H9 (cell line): ENCODE results near the gene WDR70. TPM values are rescaled to one million over a fixed set of nuclear protein-coding genes. Genes with fewer than 3 reads are reported as not detected.

ENCODE experiments used
- DNase-seq: peaks from one replicate; pipeline ENCODE4 v3.0.0-alpha.2; 2017
- H2AFZ ChIP-seq: one replicate; pipeline ENCODE4 v1.6.1; 2013; ENCODE audit warnings: mild to moderate bottlenecking, low read length, control low read depth, moderate library complexity
- H2AK5ac ChIP-seq: 2 replicates; pipeline ENCODE4 v1.6.1; 2013; ENCODE audit warnings: low read length, control low read depth, mixed read lengths; ENCODE audit not compliant: insufficient read length
- H2BK120ac ChIP-seq: one replicate; pipeline ENCODE4 v1.6.1; 2013; ENCODE audit warnings: low read depth, mild to moderate bottlenecking, low read length, control low read depth, inconsistent platforms; ENCODE audit not compliant: poor library complexity, severe bottlenecking
- H2BK12ac ChIP-seq: 2 replicates; pipeline ENCODE4 v1.6.1; 2013; ENCODE audit warnings: low read length, control low read depth, mixed read lengths, low read depth; ENCODE audit not compliant: insufficient read length
- H2BK15ac ChIP-seq: 2 replicates; pipeline ENCODE4 v1.6.1; 2013; ENCODE audit warnings: low read depth, low read length, control low read depth
- H2BK20ac ChIP-seq: one replicate; pipeline ENCODE4 v1.6.1; 2013; ENCODE audit warnings: low read depth, mild to moderate bottlenecking, low read length, control low read depth, inconsistent platforms; ENCODE audit not compliant: poor library complexity, severe bottlenecking
- H2BK5ac ChIP-seq: 2 replicates; pipeline ENCODE4 v1.6.1; 2013; ENCODE audit warnings: low read length, control low read depth, mixed read lengths; ENCODE audit not compliant: insufficient read length
- H3K14ac ChIP-seq: 2 replicates; pipeline ENCODE4 v1.6.1; 2013; ENCODE audit warnings: low read length, control low read depth; ENCODE audit not compliant: insufficient read depth
- H3K18ac ChIP-seq: 2 replicates; pipeline ENCODE4 v1.6.1; 2013; ENCODE audit warnings: low read depth, mild to moderate bottlenecking, mixed read lengths, low read length, control low read depth; ENCODE audit not compliant: insufficient read length
- H3K23ac ChIP-seq: 2 replicates; pipeline ENCODE4 v1.6.1; 2013; ENCODE audit warnings: low read length, control low read depth, mixed read lengths, low read depth; ENCODE audit not compliant: insufficient read length
- H3K23me2 ChIP-seq: 2 replicates; pipeline ENCODE4 v1.6.1; 2013; ENCODE audit warnings: low read depth, mild to moderate bottlenecking, mixed read lengths, low read length, control low read depth; ENCODE audit not compliant: insufficient read length, poor library complexity, severe bottlenecking
- H3K27ac ChIP-seq: 2 replicates; pipeline ENCODE4 v1.5.1; 2013; ENCODE audit warnings: low read length, control low read depth, mixed read lengths, low read depth; ENCODE audit not compliant: insufficient read length
- H3K27me3 ChIP-seq: 2 replicates; pipeline ENCODE4 v1.6.1; 2013; ENCODE audit warnings: low read length, control low read depth, inconsistent platforms; ENCODE audit not compliant: insufficient read depth
- H3K4ac ChIP-seq: 2 replicates; pipeline ENCODE4 v1.6.1; 2013; ENCODE audit warnings: low read depth, mild to moderate bottlenecking, control low read depth, inconsistent platforms, low read length, moderate library complexity
- H3K4me1 ChIP-seq: 2 replicates; pipeline ENCODE4 v1.6.1; 2013; ENCODE audit warnings: low read length, control low read depth, inconsistent platforms; ENCODE audit not compliant: insufficient read depth
- H3K4me2 ChIP-seq: 2 replicates; pipeline ENCODE4 v1.6.1; 2013; ENCODE audit warnings: low read length, control low read depth, mixed read lengths; ENCODE audit not compliant: insufficient read length, insufficient read depth
- H3K56ac ChIP-seq: 2 replicates; pipeline ENCODE4 v1.6.1; 2013; ENCODE audit warnings: low read depth, mild to moderate bottlenecking, mixed read lengths, low read length, control low read depth; ENCODE audit not compliant: insufficient read length
- H3K79me1 ChIP-seq: 2 replicates; pipeline ENCODE4 v1.6.1; 2013; ENCODE audit warnings: low read depth, mild to moderate bottlenecking, moderate library complexity, low read length, control low read depth, inconsistent platforms; ENCODE audit not compliant: insufficient read depth, poor library complexity, severe bottlenecking
- H3K79me2 ChIP-seq: 2 replicates; pipeline ENCODE4 v1.6.1; 2013; ENCODE audit warnings: low read length, control low read depth, inconsistent platforms; ENCODE audit not compliant: insufficient read depth
- H3K9ac ChIP-seq: 2 replicates; pipeline ENCODE4 v1.6.1; 2013; ENCODE audit warnings: low read length, control low read depth, mixed read lengths; ENCODE audit not compliant: insufficient read length; ENCODE audit errors: extremely low read depth
- H3K9me3 ChIP-seq: one replicate; pipeline ENCODE4 v1.6.1; 2013; ENCODE audit warnings: low read depth, low read length, inconsistent platforms; ENCODE audit not compliant: control insufficient read depth
- H3T11ph ChIP-seq: one replicate; pipeline ENCODE4 v1.6.1; 2013; ENCODE audit warnings: mild to moderate bottlenecking, low read length, control low read depth, inconsistent platforms
- H4K20me1 ChIP-seq: one replicate; pipeline ENCODE4 v1.6.1; 2013; ENCODE audit not compliant: control insufficient read depth, insufficient read length, insufficient read depth
- H4K5ac ChIP-seq: 2 replicates; pipeline ENCODE4 v1.6.1; 2013; ENCODE audit warnings: low read depth, mild to moderate bottlenecking, mixed read lengths, low read length, control low read depth; ENCODE audit not compliant: insufficient read length
- H4K8ac ChIP-seq: replicated peaks from 2 replicates; pipeline ENCODE4 v1.6.1; 2013; ENCODE audit warnings: low read length, control low read depth, mixed read lengths, low read depth; ENCODE audit not compliant: insufficient read length
- H4K91ac ChIP-seq: 2 replicates; pipeline ENCODE4 v1.6.1; 2013; ENCODE audit warnings: low read depth, mild to moderate bottlenecking, moderate library complexity, mixed read lengths, low read length, control low read depth; ENCODE audit not compliant: insufficient read length
- H3K27ac Mint-ChIP-seq, 3 experiments: 2 replicates in 2 of 3; 3 replicates in 1 of 3; pipeline ENCODE4 v1.8.0; 2020 to 2021; ENCODE audit warnings: mixed read lengths in 3 of 3, mild to moderate bottlenecking in 1 of 3, moderate library complexity in 1 of 3
- H3K27me3 Mint-ChIP-seq: 2 replicates; pipeline ENCODE4 v1.8.0; 2021; ENCODE audit warnings: low read depth, mild to moderate bottlenecking, moderate library complexity, mixed read lengths
- H3K36me3 Mint-ChIP-seq, 3 experiments: 2 replicates in 2 of 3; 3 replicates in 1 of 3; pipeline ENCODE4 v1.8.0; 2020 to 2021; ENCODE audit warnings: low read depth in 3 of 3, mixed read lengths in 3 of 3; ENCODE audit not compliant: insufficient read depth in 1 of 3
- H3K4me1 Mint-ChIP-seq, 2 experiments: 2 replicates each; pipeline ENCODE4 v1.8.0; 2020; ENCODE audit warnings: mixed read lengths in 2 of 2
- H3K4me3 Mint-ChIP-seq, 2 experiments: 2 replicates in 1 of 2; 3 replicates in 1 of 2; pipeline ENCODE4 v1.8.0; 2020 to 2021; ENCODE audit warnings: mild to moderate bottlenecking in 2 of 2, mixed read lengths in 2 of 2, moderate library complexity in 1 of 2
- H3K9me3 Mint-ChIP-seq, 2 experiments: 2 replicates in 1 of 2; 3 replicates in 1 of 2; pipeline ENCODE4 v1.8.0; 2020; ENCODE audit warnings: mild to moderate bottlenecking in 2 of 2, mixed read lengths in 2 of 2, moderate library complexity in 1 of 2
- CTCF ChIP-seq: fragments of 200-600 bp; sonication (generic); conservative IDR thresholded peaks from 3 replicates; pipeline ENCODE4 v1.8.0; 2021; ENCODE audit warnings: antibody characterized with exemption, mild to moderate bottlenecking
- WGBS: extraction: QIAGEN DNeasy Blood & Tissue Kit; methylation state at CpG from one replicate; pipeline ENCODE4 v1.1.7; 2013; ENCODE audit warnings: missing lambda C conversion rate, low lambda C conversion rate, mixed read lengths; ENCODE audit not compliant: insufficient read length; ENCODE audit errors: extremely low coverage; 5-methylcytosine and 5-hydroxymethylcytosine counted together
- total RNA-seq: library from RNA; stranded (reverse); gene quantifications from 2 replicates; pipeline ENCODE4 v1.2.1, GENCODE V29; 2021

The WDR70 gene
- total RNA-seq, 1 experiment from 2014 or later: 38.1 TPM

DNA sequence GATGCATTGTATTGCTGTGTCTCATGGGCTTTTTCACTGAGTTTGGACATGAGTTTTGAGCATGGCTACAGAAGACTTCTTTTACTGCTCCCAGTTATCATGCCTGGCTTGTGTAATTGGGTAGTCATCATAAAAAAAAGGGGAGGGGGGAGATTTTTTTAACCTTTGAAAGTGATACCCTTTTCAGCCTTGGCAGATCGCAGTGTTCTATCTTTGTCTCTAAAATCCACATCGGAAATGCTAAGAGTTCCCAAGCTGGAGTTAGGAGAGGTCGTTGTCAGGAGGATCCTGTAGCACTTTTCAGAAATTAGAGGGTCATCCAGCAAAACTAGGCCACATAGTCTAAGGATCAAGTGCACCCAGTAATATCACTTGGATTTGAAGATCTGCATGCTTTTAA is 188.4 kb downstream of the WDR70 start:
- no peaks in the 10 kb centered on the region for H3K23me2 ChIP-seq
- no peak overlapping the region for H2BK5ac ChIP-seq
- H3K56ac ChIP-seq: no peak overlapping the region

More for the DNA sequence above, 188.4 kb downstream of the WDR70 start:
- no peaks in the 10 kb centered on the region for H3K4me1 Mint-ChIP-seq
- Histone ChIP-seq H4K5ac (no peak overlapping the region), H2BK12ac (no peak overlapping the region), H3K9me3 (no peaks in the 10 kb centered on the region), H4K8ac (no peak overlapping the region), H3K14ac (no peak overlapping the region), H3K9ac (no peak overlapping the region), H3K4me1 (no peaks in the 10 kb centered on the region), H3K18ac (no peak overlapping the region), H2BK120ac (no peak overlapping the region), H3K23ac (no peak overlapping the region), H3K79me2 (no peaks in the 10 kb centered on the region), H4K91ac (no peak overlapping the region), H3K27me3 (no peaks in the 10 kb centered on the region), H3K4me2 (no peak overlapping the region), H3K27ac (no peak overlapping the region), H2BK20ac (no peak overlapping the region), H2AFZ (no peak overlapping the region), H2BK15ac (no peak overlapping the region), H3K4ac (no peak overlapping the region), H4K20me1 (no peaks in the 10 kb centered on the region), H2AK5ac (no peak overlapping the region), H3K79me1 (no peaks in the 10 kb centered on the region), H3T11ph (no peak overlapping the region)
- no peaks in the 10 kb centered on the region for H3K27me3 Mint-ChIP-seq
- no peak overlapping the region for H3K4me3 Mint-ChIP-seq
- no peak for DNase-seq
- peaks cover 0 to 3% of the 10 kb centered on the region in 2 experiments; a peak in 2 of 5 replicates for H3K9me3 Mint-ChIP-seq
- WGBS: no CpG with 5 or more reads among the region's 3 CpGs
- no peaks in the 10 kb centered on the region; a peak in 1 of 7 replicates for H3K36me3 Mint-ChIP-seq
- H3K27ac Mint-ChIP-seq: no peak overlapping the region
- no peak for TF ChIP-seq CTCF
